Fibroblast of pulmonary artery (primary cell): ENCODE results near the gene MRTFA.
"Not testable (repeated sequence)": the region's sequence is repeated elsewhere in the genome, so short reads cannot be mapped to it uniquely, and the experiment has no call there.

ENCODE experiments used
- DNase-seq: peaks from one replicate; pipeline ENCODE4 v3.0.0-alpha.2; 2010; ENCODE audit warnings: low read depth
- H3K4me3 ChIP-seq: replicated peaks from 2 replicates; pipeline ENCODE4 v1.5.1; 2011; ENCODE audit warnings: low read depth, mild to moderate bottlenecking, control low read depth, low read length, moderate library complexity
- CTCF ChIP-seq: IDR thresholded peaks from 2 replicates; pipeline ENCODE4 v1.5.1; 2011; ENCODE audit warnings: mild to moderate bottlenecking, control low read depth, low read length, inconsistent platforms; ENCODE audit errors: missing control alignments

The MRTFA gene

GRCh38 chr22:40679249-40679963 is 42.9 kb upstream of the MRTFA start, which contains the start of gene MCHR1:
Gene MCHR1, plus strand, starts transcription at chr22:40679484. Its CDS starts 169 bp downstream, at chr22:40679653.
- no peak for TF ChIP-seq CTCF
- DNase-seq, result no peak
- peak within 1 kb of the TSS; percentile 34 for H3K4me3 ChIP-seq

- no peak overlapping the region for H3K4me3 ChIP-seq
- TF ChIP-seq CTCF, result no peak
- no peak for DNase-seq
Measured at GRCh38 chr22:40678493-40679248, 42.2 kb upstream of the MRTFA start.

DNA sequence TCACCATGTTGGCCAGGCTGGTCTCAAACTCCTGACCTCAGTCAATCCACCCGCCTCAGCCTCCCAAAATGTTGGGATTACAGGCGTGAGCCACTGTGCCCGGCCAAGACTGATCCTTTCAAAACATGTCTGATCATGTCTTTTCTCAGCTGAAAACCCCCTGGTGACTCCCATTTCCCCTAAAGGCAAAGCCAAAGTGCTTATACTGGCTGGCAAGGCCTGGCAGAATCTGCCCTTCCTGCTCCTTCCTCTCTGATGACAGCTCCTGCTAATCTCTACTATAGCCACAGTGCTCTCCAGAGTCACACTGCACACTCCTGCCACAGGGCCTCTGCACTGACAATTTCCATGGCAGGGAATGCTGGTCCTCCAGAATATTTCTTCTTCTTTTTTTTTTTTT is 40.1 kb upstream of the MRTFA start:
- TF ChIP-seq CTCF, result no peak
- DNase-seq, result no peak
- no peak overlapping the region for H3K4me3 ChIP-seq

GRCh38 chr22:40676166-40676565 is 39.6 kb upstream of the MRTFA start:
- not testable (repeated sequence) for H3K4me3 ChIP-seq, DNase-seq

DNA sequence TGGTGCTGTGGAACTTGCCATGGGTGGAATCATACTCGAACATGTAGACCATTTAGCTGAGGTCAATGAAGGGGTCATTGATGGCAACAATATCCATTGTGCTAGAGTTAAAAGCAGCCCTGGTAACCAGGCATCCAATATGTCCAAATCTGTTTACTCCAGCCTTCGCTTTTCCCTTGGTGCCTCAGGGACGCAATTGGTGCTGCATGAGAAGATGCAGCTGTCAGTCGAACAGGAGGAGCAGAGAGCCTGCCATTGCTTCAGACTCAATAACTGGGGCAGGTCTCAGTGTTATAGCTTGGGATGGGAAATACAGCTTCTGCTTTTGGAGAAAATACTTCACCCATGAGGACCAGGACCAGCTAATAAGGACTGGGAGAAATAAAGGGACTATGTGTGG is 37.8 kb upstream of the MRTFA start:
- H3K4me3 ChIP-seq, result no peak overlapping the region
- TF ChIP-seq CTCF, result no peak
- no peak for DNase-seq

DNA sequence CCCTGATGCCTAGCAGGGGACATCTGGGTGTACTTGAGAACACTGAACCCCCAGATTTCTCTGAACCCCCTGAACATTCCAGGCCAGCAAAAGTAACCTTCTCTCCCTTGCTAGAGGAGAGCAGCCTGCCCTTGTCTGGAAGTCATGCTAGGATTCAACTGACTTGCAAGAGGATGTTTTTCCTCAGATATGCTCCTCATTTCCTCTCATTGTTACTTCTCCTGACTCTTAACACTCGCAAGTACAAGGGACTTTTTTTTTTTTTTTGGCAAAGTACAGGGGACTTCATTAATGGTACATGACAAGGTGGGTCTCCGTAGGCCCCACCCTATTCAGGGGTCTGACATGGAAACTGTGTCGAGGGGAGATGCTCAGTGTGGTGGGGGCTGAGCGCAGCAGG is 36.5 kb upstream of the MRTFA start:
- no peak overlapping the region for H3K4me3 ChIP-seq
- no peak for TF ChIP-seq CTCF
- peak; percentile 61 for DNase-seq

- H3K4me3 ChIP-seq, result no peak overlapping the region
- DNase-seq, result no peak
- no peak for TF ChIP-seq CTCF
Measured at GRCh38 chr22:40671796-40672360, 35.4 kb upstream of the MRTFA start.
